ENCODE data around the gene APPL1.

APPL1 gene

DNA sequence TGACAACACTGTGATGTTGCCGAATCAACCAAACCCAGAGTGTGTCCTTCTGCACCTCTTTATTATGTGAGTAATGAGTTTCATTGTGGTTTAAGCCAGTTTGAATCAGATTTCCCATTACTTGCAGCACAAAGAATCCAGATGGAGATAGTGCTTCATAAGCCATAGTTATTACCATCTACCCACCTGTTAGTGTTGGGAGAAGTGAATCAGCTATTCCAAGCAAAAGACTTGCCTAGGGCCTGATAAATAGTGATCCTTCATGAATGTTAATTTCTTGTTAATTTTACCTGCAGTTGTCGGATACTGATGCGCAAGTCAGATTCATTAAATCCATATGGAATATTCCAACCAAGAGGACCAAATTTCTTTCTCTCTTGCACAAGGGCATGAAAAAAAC is 86.7 kb downstream of the APPL1 start:
- ChIA-PET CTCF (no interaction called here), POLR2A (no interaction called here)
- TF ChIP-seq BHLHE40 (IDR thresholded peaks at IDR 0.05; ENCODE audit: borderline replicate concordance) = no peak
- no peak for TF ChIP-seq ZNF384 (IDR thresholded peaks at IDR 0.05)
- TF ChIP-seq CTBP1 (IDR thresholded peaks at IDR 0.05; ENCODE audit: borderline replicate concordance) = no peak
- TF ChIP-seq ARNT (IDR thresholded peaks at IDR 0.05) = no peak
- TF ChIP-seq TARDBP (IDR thresholded peaks at IDR 0.05) = no peak
- TF ChIP-seq ELF4 (IDR thresholded peaks at IDR 0.05) = no peak
- TF ChIP-seq SP1 (IDR thresholded peaks at IDR 0.05) = no peak
- TF ChIP-seq LEF1 (IDR thresholded peaks at IDR 0.05; ENCODE audit: borderline replicate concordance) = no peak
- no peak for TF ChIP-seq FOXM1 (IDR thresholded peaks at IDR 0.05; ENCODE audit: borderline replicate concordance)
- TF ChIP-seq FOXK2 (IDR thresholded peaks at IDR 0.05) = no peak
- TF ChIP-seq L3MBTL2 (conservative IDR thresholded peaks at IDR 0.05) = no peak
- no peak for TF ChIP-seq FOXA1 (IDR thresholded peaks at IDR 0.05)
- no peak for TF ChIP-seq HDGF (IDR thresholded peaks at IDR 0.05; ENCODE audit: borderline replicate concordance)
- no peak for TF ChIP-seq SUZ12 (IDR thresholded peaks at IDR 0.05)
- no peak for TF ChIP-seq NFRKB (IDR thresholded peaks at IDR 0.05)
- TF ChIP-seq, protein P1, sequence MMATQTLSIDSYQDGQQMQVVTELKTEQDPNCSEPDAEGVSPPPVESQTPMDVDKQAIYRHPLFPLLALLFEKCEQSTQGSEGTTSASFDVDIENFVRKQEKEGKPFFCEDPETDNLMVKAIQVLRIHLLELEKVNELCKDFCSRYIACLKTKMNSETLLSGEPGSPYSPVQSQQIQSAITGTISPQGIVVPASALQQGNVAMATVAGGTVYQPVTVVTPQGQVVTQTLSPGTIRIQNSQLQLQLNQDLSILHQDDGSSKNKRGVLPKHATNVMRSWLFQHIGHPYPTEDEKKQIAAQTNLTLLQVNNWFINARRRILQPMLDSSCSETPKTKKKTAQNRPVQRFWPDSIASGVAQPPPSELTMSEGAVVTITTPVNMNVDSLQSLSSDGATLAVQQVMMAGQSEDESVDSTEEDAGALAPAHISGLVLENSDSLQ (IDR thresholded peaks at IDR 0.05) = no peak
- no peak for DNase-seq (ENCODE audit: extremely low spot score)

All from HEK293T (cell line).